Tibial nerve (tissue), 4 donors: ENCODE results near the gene SPHK1. TPM values are rescaled to one million over a fixed set of nuclear protein-coding genes. Genes with fewer than 3 reads are reported as not detected.

ENCODE experiments used
- DNase-seq, 2 donors: peaks; one replicate each; pipeline ENCODE4 v3.0.0-alpha.2; 2019; ENCODE audit warnings: low spot score in 2 of 2
- H3K27ac ChIP-seq, 4 donors: fragments of 200-600 bp; sonication (generic) in 3 of 4; one replicate each; pipeline ENCODE4 v1.5.1; 2017 to 2019; ENCODE audit warnings: mild to moderate bottlenecking in 1 of 4
- H3K27me3 ChIP-seq, 2 donors: fragments of 200-600 bp; sonication (generic) in 1 of 2; one replicate each; pipeline versions ENCODE4 v1.5.1 to v1.6.0; 2017 to 2019
- H3K36me3 ChIP-seq, 3 donors: fragments of 200-600 bp; sonication (generic); one replicate each; pipeline ENCODE4 v1.5.1; 2018 to 2019
- H3K4me1 ChIP-seq, 4 donors: fragments of 200-600 bp; sonication (generic) in 3 of 4; one replicate each; pipeline ENCODE4 v1.5.1; 2017 to 2019
- H3K4me3 ChIP-seq, 4 donors: fragments of 200-600 bp; sonication (generic) in 3 of 4; one replicate each; pipeline ENCODE4 v1.5.1; 2017 to 2019; ENCODE audit warnings: mild to moderate bottlenecking in 1 of 4, moderate library complexity in 1 of 4
- H3K9me3 ChIP-seq, 4 donors: fragments of 200-600 bp; sonication (generic) in 3 of 4; one replicate each; pipeline ENCODE4 v1.5.1; 2017 to 2019
- CTCF ChIP-seq, 5 experiments: fragments of 200-600 bp in 3 of 5; fragments of 450-650 bp in 2 of 5; sonication (generic) in 3 of 5; IDR thresholded peaks; one replicate each; pipeline ENCODE4 v1.5.1; 2016 to 2019; ENCODE audit warnings: antibody characterized with exemption in 5 of 5, mild to moderate bottlenecking in 3 of 5, moderate library complexity in 2 of 5
- EP300 ChIP-seq, 2 donors: sonication (generic); formaldehyde crosslinking; IDR thresholded peaks; one replicate each; pipeline ENCODE4 v1.6.1; 2017; ENCODE audit warnings: antibody characterized with exemption in 2 of 2, mild to moderate bottlenecking in 1 of 2
- POLR2A ChIP-seq, 2 donors: fragments of 450-650 bp; IDR thresholded peaks; one replicate each; pipeline ENCODE4 v1.6.1; 2017; ENCODE audit warnings: antibody characterized with exemption in 2 of 2, mild to moderate bottlenecking in 2 of 2, moderate library complexity in 2 of 2
- WGBS, 2 donors: methylation state at CpG; one replicate each; pipeline ENCODE4 v1.1.5; 2018; 5-methylcytosine and 5-hydroxymethylcytosine counted together
- total RNA-seq, 4 donors: library from RNA; depleted of rRNA; stranded (reverse); fragments of >200 nt; gene quantifications; one replicate each; pipeline ENCODE4 v1.1.0, GENCODE V29; 2016

SPHK1 gene
- total RNA-seq, 4 donors from 2014 or later, result 16.7 to 50.1 (median 27.8) TPM

- H3K36me3 ChIP-seq, result peaks cover 0 to 50% (median 10%) of the 10 kb centered on the region in 3 donors
- H3K27ac ChIP-seq, result no peak overlapping the region
- 88 to 91% methylated on average over 26 of the region's 31 CpGs for WGBS, 2 donors
- TF ChIP-seq POLR2A (IDR thresholded peaks at IDR 0.05) (no peak), EP300 (IDR thresholded peaks at IDR 0.05) (no peak), CTCF (IDR thresholded peaks at IDR 0.05) (no peak)
- no peak overlapping the region for H3K4me3 ChIP-seq
- no peaks in the 10 kb centered on the region for H3K27me3 ChIP-seq
- H3K9me3 ChIP-seq, result no peaks in the 10 kb centered on the region
- H3K4me1 ChIP-seq, result peaks cover 0 to 50% (median 23%) of the 10 kb centered on the region in 4 donors
- no peak for DNase-seq
Measured at GRCh38 chr17:76386966-76387765, 2.8 kb downstream of the SPHK1 start.

- TF ChIP-seq POLR2A (IDR thresholded peaks at IDR 0.05), result no peak
- TF ChIP-seq EP300 (IDR thresholded peaks at IDR 0.05), result peak in 1 of 2 donors; percentile 9
- Histone ChIP-seq H3K4me3 (no peak overlapping the region), H3K27me3 (no peaks in the 10 kb centered on the region), H3K4me1 (peaks cover 0 to 32% (median 13%) of the 10 kb centered on the region in 4 donors), H3K9me3 (no peaks in the 10 kb centered on the region), H3K36me3 (peaks cover 0 to 70% (median 10%) of the 10 kb centered on the region in 3 donors), H3K27ac (peak overlapping the region in 2 of 4 donors; percentile 38 to 42)
- 74 to 79% methylated on average over 16 of the region's 16 CpGs for WGBS, 2 donors
- DNase-seq, result no peak
Measured at GRCh38 chr17:76388966-76389888, 4.8 kb downstream of the SPHK1 start.

GRCh38 chr17:76390003-76390421 is 5.6 kb downstream of the SPHK1 start:
- Histone ChIP-seq H3K27me3 (no peaks in the 10 kb centered on the region), H3K27ac (no peak overlapping the region), H3K4me3 (no peak overlapping the region), H3K36me3 (peaks cover 0 to 78% (median 10%) of the 10 kb centered on the region in 3 donors), H3K9me3 (no peaks in the 10 kb centered on the region), H3K4me1 (peaks cover 0 to 26% (median 10%) of the 10 kb centered on the region in 4 donors)
- TF ChIP-seq POLR2A (IDR thresholded peaks at IDR 0.05), result no peak
- TF ChIP-seq CTCF (IDR thresholded peaks at IDR 0.05), result no peak
- no peak for TF ChIP-seq EP300 (IDR thresholded peaks at IDR 0.05)
- 67 to 71% methylated on average over 11 of the region's 11 CpGs for WGBS, 2 donors
- DNase-seq, result no peak

- Histone ChIP-seq H3K4me3 (no peak overlapping the region), H3K36me3 (peaks cover 0 to 91% (median 16%) of the 10 kb centered on the region in 3 donors), H3K4me1 (peaks cover 0 to 14% (median under 1%) of the 10 kb centered on the region in 4 donors), H3K9me3 (no peaks in the 10 kb centered on the region), H3K27ac (no peak overlapping the region), H3K27me3 (no peaks in the 10 kb centered on the region)
- no peak for DNase-seq
- no peak for TF ChIP-seq EP300 (IDR thresholded peaks at IDR 0.05)
- no peak for TF ChIP-seq CTCF (IDR thresholded peaks at IDR 0.05)
- no peak for TF ChIP-seq POLR2A (IDR thresholded peaks at IDR 0.05)
- 90 to 93% methylated on average over 16 to 21 of the region's 21 CpGs for WGBS, 2 donors
Measured at GRCh38 chr17:76391200-76391715, 6.8 kb downstream of the SPHK1 start.

- Histone ChIP-seq H3K4me1 (peaks cover 0 to 5% (median 0%) of the 10 kb centered on the region in 4 donors), H3K9me3 (no peaks in the 10 kb centered on the region), H3K27ac (no peak overlapping the region), H3K4me3 (no peak overlapping the region), H3K36me3 (peaks cover 0 to 94% (median 21%) of the 10 kb centered on the region in 3 donors), H3K27me3 (no peaks in the 10 kb centered on the region)
- TF ChIP-seq POLR2A (IDR thresholded peaks at IDR 0.05) (no peak), CTCF (IDR thresholded peaks at IDR 0.05) (no peak), EP300 (IDR thresholded peaks at IDR 0.05) (no peak)
- DNase-seq, result no peak
- WGBS, 2 donors, result 89 to 93% methylated on average over 10 of the region's 10 CpGs
Measured at GRCh38 chr17:76394166-76394565, 9.8 kb downstream of the SPHK1 start.
